Stimulated activated CD8-positive, alpha-beta memory T cell treated with anti-CD3 and anti-CD28 coated beads, Interleukin-7, amount 100 ng/mL, for 48 hours (primary cell): ENCODE data around the gene FKBP3.

Experiments
- DNase-seq, 2 donors: peaks; one replicate each; pipeline ENCODE4 v3.0.0-alpha.2; 2020; ENCODE audit warnings: low read depth in 1 of 2; ENCODE audit errors: extremely low read depth in 1 of 2

FKBP3 gene

DNA sequence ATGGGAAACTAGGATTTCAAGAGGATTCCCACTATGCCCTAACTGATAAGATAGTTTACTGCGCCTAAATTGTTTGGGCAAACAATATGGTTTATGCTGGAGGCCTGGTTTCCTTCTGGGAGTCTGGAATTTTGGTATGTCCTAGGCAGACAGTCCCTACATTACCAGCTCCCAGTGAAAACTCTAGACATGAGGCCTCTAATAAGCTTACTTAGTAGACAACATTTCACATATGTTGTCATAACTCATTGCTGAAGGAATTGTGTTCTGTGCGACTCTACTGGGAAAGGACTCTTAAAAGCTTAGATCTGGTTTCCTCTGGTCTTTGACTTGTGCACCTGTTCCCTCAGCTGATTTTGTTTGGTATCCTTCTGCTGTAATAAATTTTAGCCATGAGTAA is 68.3 kb downstream of the FKBP3 start:
- no peak for DNase-seq
